Activated naive CD8-positive, alpha-beta T cell treated with anti-CD3 and anti-CD28 coated beads, Interleukin-2, amount 10 ng/mL, durations not matched to agents 7 days and 5 days (primary cell): ENCODE results near the gene HRAS. TPM values are rescaled to one million over a fixed set of nuclear protein-coding genes. Genes with fewer than 3 reads are reported as not detected.

Experiments
- ATAC-seq: fragments of 150-1000 bp; cut with Tn5 transposase; one replicate; pipeline ENCODE4 v1.10.0; 2021; ENCODE audit warnings: low read depth, moderate library complexity
- POLR2A ChIA-PET: fragments of 350-600 bp; sonication (Branson Sonifier 250); formaldehyde crosslinking; loops from one replicate; lab custom pipeline; 2021; ENCODE audit warnings: antibody characterized with exemption; lab: Charles Lee
- DNase-seq: peaks from one replicate; pipeline ENCODE4 v3.0.0; 2021
- H3K27ac Mint-ChIP-seq: one replicate; pipeline ENCODE4 v1.8.0; 2022; ENCODE audit warnings: mild to moderate bottlenecking, mixed read lengths
- H3K27me3 Mint-ChIP-seq: one replicate; pipeline ENCODE4 v1.8.0; 2022; ENCODE audit warnings: mild to moderate bottlenecking, moderate library complexity, mixed read lengths
- H3K36me3 Mint-ChIP-seq: one replicate; pipeline ENCODE4 v1.8.0; 2021; ENCODE audit warnings: mild to moderate bottlenecking, mixed read lengths
- H3K4me1 Mint-ChIP-seq: one replicate; pipeline ENCODE4 v1.8.0; 2021; ENCODE audit warnings: mixed read lengths
- H3K4me3 Mint-ChIP-seq: one replicate; pipeline ENCODE4 v1.8.0; 2022; ENCODE audit warnings: mild to moderate bottlenecking, moderate library complexity, mixed read lengths
- H3K9me3 Mint-ChIP-seq: one replicate; pipeline ENCODE4 v1.8.0; 2021; ENCODE audit warnings: mixed read lengths
- total RNA-seq, 2 experiments: library from RNA; stranded (reverse); gene quantifications; one replicate each; pipeline ENCODE4 v1.2.3, GENCODE V29; 2021

The HRAS gene
- total RNA-seq, 2 experiments from 2014 or later = 47.6 to 49.9 TPM

DNA sequence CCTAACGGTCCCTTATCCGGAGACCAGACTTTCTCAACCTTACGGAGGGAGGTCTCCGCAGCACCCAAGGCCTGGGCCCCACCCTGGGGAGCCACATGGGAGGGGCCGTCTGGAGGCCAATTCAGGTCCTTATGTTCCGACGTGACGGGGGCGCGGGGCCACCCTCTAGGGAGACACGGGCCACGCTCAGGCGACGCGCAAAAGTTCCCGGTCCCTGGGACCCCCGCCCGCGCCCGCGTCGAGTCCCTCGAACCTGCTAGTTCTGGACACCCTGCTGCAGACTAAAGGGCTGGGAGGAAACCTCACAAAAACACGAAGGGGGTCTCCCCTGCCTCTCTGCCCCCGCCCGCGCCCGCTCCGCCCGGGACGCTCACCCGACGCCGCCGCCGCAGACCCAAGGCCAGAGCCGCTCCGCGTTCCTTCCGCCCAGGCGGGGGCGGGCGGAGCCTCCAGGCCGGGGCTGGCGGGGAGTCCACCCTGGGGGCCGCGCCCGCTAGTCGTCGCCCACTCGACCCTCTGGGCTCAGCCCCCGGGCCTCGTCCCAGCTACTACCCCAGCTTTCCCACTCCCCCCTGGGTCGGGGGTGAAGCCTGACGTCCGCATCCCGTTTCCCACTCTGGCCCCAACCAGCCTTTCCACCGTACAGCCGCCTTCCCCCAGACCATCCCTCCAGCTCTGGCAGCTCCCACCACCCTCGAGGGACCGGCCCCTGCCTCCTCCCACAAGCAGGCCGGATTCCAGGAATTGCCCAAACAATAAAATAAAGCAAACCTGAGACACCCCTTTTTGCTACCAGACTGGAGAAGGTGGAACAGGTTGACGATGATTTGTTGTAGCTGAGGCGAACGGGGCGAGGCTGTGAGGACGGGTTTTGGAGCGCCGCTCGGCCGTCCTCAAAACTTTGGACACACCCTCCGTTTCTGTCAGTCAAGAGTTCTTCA lies 31.1 kb downstream of the HRAS start:
- POLR2A ChIA-PET = interaction anchor here (1.3 kb wide), 1 partner anchor 47 kb away, joined by 3 read pairs; no protein-coding TSS in a partner anchor
- H3K4me3 Mint-ChIP-seq = peak overlapping the region; percentile 90
- H3K9me3 Mint-ChIP-seq = no peaks in the 10 kb centered on the region
- ATAC-seq = no peak
- H3K4me1 Mint-ChIP-seq = peaks cover 18% of the 10 kb centered on the region
- H3K36me3 Mint-ChIP-seq = no peaks in the 10 kb centered on the region
- H3K27ac Mint-ChIP-seq = peak overlapping the region; percentile 71
- DNase-seq = peak; percentile 55
- no peaks in the 10 kb centered on the region for H3K27me3 Mint-ChIP-seq

DNA sequence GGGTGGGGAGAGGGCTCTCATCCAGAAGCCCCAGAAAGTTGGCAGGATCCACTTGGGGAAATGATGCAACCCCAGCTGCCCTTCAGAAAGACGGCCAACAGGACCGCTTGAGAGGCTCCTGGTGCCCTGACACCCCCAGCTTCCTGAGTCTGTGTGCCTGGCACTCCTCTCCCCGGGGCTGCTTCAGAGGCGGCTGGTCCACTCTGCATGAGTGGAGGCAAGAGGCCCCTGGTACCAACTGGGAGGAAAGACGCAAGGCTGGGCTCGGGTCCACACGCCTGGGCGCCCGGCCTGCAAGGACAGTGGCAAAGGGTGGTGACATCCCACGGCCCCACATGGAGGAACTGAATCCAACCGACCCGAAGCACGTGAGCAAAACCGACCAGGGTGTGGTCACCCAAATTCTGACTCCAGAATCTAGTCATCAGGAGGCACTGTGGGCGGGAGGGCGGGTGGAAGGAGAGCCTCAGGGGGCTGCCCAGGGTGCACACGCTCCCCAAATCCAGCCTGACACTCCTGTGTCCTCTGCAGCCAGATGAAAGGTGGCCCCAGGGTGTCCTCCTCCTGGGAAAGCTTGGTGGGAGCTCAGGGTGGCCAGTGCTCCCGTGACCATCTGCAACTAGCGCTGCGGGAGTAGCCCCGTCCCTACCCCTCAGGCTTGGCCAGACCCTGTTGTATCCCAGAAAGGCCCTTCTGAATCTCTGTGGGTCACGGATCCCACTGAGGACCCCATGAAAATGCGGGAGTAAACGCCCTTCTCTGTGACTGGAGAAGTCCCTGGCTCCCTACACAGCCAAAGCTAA lies 32.0 kb downstream of the HRAS start:
- Mint-ChIP-seq H3K4me3 (no peak overlapping the region), H3K27ac (no peak overlapping the region), H3K9me3 (no peaks in the 10 kb centered on the region), H3K27me3 (no peaks in the 10 kb centered on the region), H3K36me3 (no peaks in the 10 kb centered on the region), H3K4me1 (peaks cover 18% of the 10 kb centered on the region)
- ATAC-seq = no peak
- POLR2A ChIA-PET = no interaction called here
- no peak for DNase-seq

DNA sequence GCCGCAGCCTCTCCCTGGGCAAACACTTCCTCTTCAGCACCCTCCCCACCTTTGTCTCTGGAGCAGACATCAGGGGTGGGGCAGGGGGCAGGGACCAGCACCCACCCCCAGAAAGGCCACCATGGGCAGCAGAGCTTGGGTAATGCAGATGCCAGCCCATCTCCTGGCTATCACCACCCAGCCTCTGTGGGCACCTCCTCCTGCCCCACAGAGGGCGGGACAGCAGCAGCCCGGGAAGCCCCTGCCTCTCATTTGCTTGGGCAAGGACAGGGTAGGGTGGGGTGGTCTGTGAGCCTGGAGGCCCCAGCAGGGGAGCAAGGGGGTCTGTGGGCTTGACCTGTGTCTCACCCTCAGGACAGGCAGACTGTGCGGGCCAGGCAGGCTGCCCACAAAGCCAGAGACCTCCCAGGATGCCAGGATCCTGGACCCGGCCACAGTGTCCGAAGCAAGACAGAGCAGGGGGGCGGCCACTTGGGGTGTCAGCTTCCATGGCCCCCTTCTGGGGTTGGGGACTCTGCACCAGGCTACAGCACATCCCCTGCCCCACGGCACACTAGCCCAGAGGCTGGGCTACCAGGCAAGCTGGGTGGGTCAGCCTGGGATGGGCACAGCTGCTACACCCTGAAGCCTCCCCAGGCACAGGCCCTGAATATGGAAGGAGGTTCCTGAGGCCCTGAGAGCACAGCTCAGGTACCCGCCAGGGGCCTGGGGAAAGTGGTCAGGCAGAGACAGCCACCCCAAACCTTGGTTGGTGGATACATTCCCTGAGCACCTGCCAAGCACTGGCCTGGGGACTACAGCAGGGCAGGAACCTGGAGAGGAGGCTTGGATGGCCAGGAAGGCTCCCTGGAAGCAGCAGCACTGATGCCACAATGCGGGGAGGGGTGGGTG lies 32.8 kb downstream of the HRAS start:
- no peak overlapping the region for H3K4me3 Mint-ChIP-seq
- H3K27ac Mint-ChIP-seq = peak overlapping the region; percentile 42
- ATAC-seq (no peak), DNase-seq (no peak)
- H3K4me1 Mint-ChIP-seq = peaks cover 17% of the 10 kb centered on the region
- H3K27me3 Mint-ChIP-seq = no peaks in the 10 kb centered on the region
- no peaks in the 10 kb centered on the region for H3K9me3 Mint-ChIP-seq
- H3K36me3 Mint-ChIP-seq = peaks cover 7% of the 10 kb centered on the region
- POLR2A ChIA-PET = no interaction called here

DNA sequence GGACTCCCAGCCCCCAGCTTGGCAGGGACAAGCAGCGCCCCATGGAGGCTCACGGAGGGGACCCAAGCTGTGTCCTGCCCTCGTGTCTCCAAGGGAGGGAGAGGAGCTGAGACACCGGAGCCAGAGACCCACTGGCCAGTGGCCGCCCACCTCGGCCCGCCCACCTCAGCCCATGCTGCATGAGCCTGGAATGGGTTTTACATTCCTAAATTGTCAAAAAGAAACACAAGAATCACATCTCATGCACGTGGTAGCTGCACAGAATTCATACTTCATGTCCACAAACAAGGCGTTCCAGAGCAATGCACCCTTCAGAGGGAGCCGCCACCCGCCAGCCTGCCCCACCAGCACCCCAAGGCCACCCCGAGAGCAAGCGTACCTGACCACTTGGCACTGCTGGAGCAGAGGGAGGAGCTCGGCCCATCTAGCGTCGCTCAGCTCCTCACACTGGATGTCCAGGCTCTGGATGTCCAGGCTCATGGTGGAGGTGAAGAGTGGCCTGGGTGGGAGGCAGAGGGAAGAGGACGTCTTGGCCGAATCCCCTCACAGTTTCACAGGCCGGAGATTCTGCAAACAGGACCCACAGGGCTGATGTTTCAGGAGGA lies 33.6 kb downstream of the HRAS start:
- POLR2A ChIA-PET = interaction anchor here (0.6 kb wide), 1 partner anchor 37 kb away, joined by 3 read pairs; no protein-coding TSS in a partner anchor
- peak overlapping the region; percentile 69 for H3K27ac Mint-ChIP-seq

DNA sequence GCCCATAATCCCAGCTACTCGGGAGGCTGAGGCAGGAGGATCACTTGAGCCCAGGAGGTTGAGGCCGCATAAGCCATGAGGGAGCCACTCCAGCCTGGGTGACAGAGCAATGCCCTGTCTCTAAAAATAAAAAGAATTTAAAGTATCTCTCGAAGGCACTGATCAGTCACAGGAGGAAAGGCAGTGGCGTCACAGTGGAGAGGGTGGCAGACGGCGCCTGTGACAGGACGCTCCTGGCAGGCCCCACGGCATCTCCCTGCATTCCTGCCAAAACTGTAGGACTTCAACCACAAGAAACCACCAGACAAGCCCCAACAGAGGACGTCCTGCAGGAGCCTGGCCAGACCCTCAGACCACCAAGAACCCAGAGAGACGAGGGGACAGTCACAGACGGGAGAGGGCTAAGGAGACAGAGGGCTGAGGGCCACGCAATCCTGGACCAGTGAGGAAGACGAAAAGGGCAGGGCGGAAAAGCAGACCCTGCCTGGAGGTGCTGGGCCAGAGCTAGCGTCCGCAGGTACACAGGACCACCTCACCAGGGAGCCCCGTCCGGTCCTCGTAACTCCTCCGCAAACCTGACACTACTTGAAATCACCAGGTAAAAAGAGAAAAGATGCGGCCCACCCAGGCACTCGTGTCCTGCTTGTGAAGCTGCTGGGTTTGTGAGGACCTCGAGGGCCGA lies 34.2 kb downstream of the HRAS start:
- Mint-ChIP-seq H3K9me3 (no peaks in the 10 kb centered on the region), H3K36me3 (peaks cover 14% of the 10 kb centered on the region), H3K27ac (no peak overlapping the region), H3K27me3 (no peaks in the 10 kb centered on the region), H3K4me3 (no peak overlapping the region), H3K4me1 (peaks cover 21% of the 10 kb centered on the region)
- DNase-seq (no peak), ATAC-seq (no peak)
- POLR2A ChIA-PET = interaction anchor here (0.6 kb wide), 1 partner anchor 38 kb away, joined by 3 read pairs; no protein-coding TSS in a partner anchor

More for the DNA sequence above, 33.6 kb downstream of the HRAS start:
- ATAC-seq (no peak), DNase-seq (no peak)
- H3K36me3 Mint-ChIP-seq = peaks cover 14% of the 10 kb centered on the region
- peaks cover 22% of the 10 kb centered on the region for H3K4me1 Mint-ChIP-seq
- H3K4me3 Mint-ChIP-seq = no peak overlapping the region
- no peaks in the 10 kb centered on the region for H3K27me3 Mint-ChIP-seq
- no peaks in the 10 kb centered on the region for H3K9me3 Mint-ChIP-seq

DNA sequence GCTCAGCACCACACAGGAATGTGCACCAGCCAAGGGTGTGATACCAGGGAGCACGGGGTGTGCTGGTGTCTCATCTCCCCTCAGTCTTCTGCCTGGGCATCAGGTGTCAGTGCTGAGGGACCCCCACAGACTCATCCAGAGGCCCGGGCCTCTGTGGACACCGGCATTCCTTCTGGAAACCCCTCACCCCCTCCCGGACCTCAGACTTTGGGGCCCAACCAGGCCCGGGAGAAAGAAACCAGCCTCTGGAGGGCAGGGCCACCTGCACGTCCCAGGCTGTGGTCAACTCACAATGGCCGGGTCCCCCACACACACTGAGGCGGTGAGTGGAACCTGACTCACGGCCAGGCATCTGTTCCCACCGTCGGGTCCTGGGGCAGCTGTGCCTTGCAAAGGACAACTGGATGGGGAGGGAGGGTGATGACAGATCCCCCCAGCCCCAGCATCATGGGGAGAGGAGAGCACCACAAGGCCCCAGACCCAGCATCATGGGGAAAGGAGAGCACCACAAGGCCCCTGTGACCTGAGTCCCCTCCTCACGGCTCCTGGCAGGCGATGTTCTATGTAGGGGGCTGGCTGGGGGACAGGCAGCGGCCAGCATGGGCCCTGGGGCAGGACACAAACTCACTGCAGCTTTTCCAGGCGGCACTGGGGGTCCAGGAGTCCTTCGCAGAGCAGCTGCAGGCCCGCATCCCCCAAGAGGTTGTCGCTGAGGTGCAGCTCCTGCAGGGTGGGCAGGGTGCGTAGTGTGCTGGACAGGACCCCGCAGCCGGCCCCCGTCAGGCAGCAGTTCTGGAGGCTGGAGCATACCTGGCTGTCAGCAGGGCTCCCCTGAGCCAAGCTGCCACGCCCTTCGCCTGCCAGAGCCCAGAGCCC lies 35.9 kb downstream of the HRAS start:
- Mint-ChIP-seq H3K27ac (no peak overlapping the region), H3K36me3 (peaks cover 16% of the 10 kb centered on the region), H3K9me3 (no peaks in the 10 kb centered on the region), H3K27me3 (no peaks in the 10 kb centered on the region), H3K4me3 (no peak overlapping the region), H3K4me1 (peaks cover 11% of the 10 kb centered on the region)
- no peak for DNase-seq
- no peak for ATAC-seq
- POLR2A ChIA-PET = no interaction called here

DNA sequence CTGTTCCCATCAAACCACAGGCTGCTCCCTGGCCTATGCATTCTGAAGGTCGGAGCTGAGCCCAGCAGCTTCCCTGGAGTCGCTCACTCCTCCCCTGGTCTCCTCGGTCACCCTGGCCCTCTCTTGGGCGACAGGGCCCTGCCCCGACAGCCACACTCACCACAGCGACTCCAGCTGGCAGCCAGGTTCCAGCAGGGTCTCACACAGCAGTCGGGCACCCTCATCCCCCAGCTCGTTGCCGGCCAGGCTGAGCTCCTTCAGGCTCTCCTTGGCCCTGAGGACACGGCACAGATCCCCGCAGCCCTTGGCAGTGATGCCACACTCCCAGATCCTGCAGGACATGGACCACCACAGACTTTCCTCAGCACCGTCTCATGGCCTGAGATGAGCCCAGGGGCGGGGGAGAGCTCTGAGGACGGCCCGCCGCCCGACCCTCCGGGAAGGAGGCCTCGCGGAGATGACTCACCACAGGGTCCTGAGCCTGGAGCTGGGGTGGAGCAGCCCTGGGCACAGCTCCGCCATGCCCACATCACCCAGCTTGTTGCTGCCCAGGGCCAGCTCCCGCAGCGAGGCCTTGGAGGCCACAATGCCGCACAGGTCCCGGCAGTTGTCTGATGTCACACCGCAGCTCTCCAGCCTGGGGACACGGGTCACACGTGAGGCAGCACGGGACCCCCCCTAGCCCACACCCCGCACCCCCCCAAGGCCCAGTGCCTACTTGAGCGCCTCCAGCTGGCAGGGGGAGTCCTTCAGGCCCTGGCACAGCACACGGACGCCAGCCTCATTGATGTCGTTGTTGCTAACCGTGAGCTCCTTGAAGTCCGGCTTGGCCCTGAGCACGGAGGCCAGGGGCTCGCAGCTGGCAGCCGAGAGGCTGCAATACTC lies 36.8 kb downstream of the HRAS start:
- Mint-ChIP-seq H3K4me1 (peaks cover 11% of the 10 kb centered on the region), H3K36me3 (peaks cover 16% of the 10 kb centered on the region), H3K27me3 (no peaks in the 10 kb centered on the region), H3K4me3 (no peak overlapping the region), H3K9me3 (no peaks in the 10 kb centered on the region), H3K27ac (no peak overlapping the region)
- POLR2A ChIA-PET = interaction anchor here (0.7 kb wide), 1 partner anchor 39 kb away, joined by 3 read pairs; no protein-coding TSS in a partner anchor
- DNase-seq = no peak
- ATAC-seq = no peak

DNA sequence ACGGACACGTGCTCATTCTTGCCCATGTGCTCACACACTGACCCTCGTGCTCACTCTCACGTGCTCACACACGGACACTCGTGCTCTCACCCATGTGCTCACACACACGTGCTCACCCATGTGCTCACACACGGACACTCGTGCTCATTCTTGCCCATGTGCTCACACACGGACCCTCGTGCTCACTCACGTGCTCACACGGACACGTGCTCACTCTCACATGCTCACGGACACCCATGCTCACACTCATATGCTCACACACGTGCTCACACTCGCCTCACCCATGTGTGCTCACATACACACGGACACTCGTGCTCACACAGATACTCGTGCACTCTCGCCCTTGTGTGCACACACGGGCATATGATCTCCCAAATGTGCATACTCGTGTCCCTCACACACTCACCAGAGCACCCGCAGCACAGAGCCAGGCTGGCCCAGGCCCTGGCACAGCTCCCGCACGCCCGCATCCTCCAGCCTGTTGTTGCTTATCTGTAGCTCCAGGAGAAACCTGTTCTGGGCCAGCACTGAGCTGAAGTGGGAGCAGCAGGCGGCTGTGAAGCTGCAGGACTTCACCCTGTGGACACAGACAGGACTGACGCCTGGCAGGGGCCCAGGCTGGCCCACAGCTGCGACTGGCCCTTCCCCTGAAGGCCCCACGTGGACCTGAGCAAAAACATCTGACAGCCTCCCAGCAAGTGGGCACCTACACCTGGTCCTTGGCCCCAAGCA lies 37.6 kb downstream of the HRAS start:
- POLR2A ChIA-PET = no interaction called here
- H3K27ac Mint-ChIP-seq = peak overlapping the region; percentile 26

DNA sequence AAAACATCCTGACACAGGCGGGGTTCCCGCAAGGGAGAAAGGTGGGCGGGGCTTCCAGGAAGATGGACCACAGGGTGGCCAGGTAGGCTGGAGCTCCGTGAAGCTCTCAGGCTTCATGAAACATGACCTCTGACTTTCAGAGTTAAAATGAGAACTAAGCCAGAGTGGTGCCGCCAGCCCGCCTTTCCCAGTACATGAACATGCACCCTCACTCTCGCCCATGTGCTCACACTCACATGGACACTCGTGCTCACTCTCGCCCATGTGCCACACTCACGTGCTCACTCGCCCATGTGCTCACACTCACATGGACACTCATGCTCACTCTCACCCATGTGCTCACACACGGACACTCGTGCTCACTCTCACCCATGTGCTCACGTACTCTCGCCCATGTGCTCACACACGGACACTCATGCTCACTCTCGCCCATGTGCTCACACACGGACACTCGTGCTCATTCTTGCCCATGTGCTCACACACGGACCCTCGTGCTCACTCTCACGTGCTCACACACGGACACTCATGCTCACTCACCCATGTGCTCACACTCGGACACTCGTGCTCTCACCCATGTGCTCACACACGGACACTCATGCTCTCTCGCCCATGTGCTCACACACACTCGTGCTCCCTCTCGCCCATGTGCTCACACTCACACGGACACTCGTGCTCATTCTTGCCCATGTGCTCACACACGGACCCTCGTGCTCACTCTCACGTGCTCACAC lies 38.4 kb downstream of the HRAS start:
- DNase-seq = no peak
- peaks cover 16% of the 10 kb centered on the region for H3K36me3 Mint-ChIP-seq
- ATAC-seq = no peak
- peaks cover 9% of the 10 kb centered on the region for H3K4me1 Mint-ChIP-seq
- POLR2A ChIA-PET = no interaction called here
- H3K27me3 Mint-ChIP-seq = no peaks in the 10 kb centered on the region
- no peaks in the 10 kb centered on the region for H3K9me3 Mint-ChIP-seq
- H3K27ac Mint-ChIP-seq = no peak overlapping the region
- H3K4me3 Mint-ChIP-seq = no peak overlapping the region

More for the DNA sequence above, 37.6 kb downstream of the HRAS start:
- Mint-ChIP-seq H3K9me3 (no peaks in the 10 kb centered on the region), H3K4me3 (no peak overlapping the region), H3K36me3 (peaks cover 16% of the 10 kb centered on the region), H3K4me1 (peaks cover 9% of the 10 kb centered on the region), H3K27me3 (no peaks in the 10 kb centered on the region)
- ATAC-seq (no peak), DNase-seq (no peak)

DNA sequence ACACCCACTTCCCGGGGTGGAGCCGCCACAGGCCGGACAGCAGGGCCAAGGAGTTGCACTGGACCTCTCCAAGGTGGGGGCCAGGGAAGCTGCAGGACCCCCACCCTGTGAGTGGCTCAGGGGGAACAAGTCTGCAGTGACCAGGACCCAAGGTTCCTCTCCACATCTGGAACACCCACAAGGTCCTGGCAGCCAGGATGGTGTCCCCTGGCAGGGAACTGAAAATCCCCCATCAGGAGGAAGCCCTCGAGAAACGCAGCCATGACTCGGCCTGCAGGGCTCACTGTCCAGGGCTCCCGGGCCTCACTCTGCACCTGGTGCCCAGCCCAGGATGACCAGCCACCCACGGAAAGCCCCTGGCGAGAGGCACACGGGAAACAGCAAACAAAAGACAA lies 39.8 kb downstream of the HRAS start:
- ATAC-seq (no peak), DNase-seq (no peak)
- H3K4me3 Mint-ChIP-seq = no peak overlapping the region
- peaks cover 16% of the 10 kb centered on the region for H3K36me3 Mint-ChIP-seq
- no peak overlapping the region for H3K27ac Mint-ChIP-seq
- no peaks in the 10 kb centered on the region for H3K9me3 Mint-ChIP-seq
- no peaks in the 10 kb centered on the region for H3K27me3 Mint-ChIP-seq
- peaks cover 9% of the 10 kb centered on the region for H3K4me1 Mint-ChIP-seq
- POLR2A ChIA-PET = no interaction called here
